Vagina (tissue), 2 donors: ENCODE measurements around the gene HIGD2A.
A peak's percentile ranks its signal among the peaks of the same experiment; 100 is the strongest.

Experiments
- CTCF ChIP-seq, 3 experiments: fragments of 450-650 bp in 2 of 3; fragments of 200-600 bp in 1 of 3; sonication (generic) in 1 of 3; IDR thresholded peaks; one replicate each; pipeline ENCODE4 v1.5.1; 2017 to 2019; ENCODE audit warnings: antibody characterized with exemption in 3 of 3, mild to moderate bottlenecking in 2 of 3, moderate library complexity in 2 of 3
- POLR2A ChIP-seq, 2 donors: fragments of 450-650 bp; IDR thresholded peaks; one replicate each; pipeline ENCODE4 v1.6.1; 2017; ENCODE audit warnings: antibody characterized with exemption in 2 of 2, mild to moderate bottlenecking in 2 of 2, moderate library complexity in 2 of 2
- POLR2AphosphoS5 ChIP-seq, 2 donors: sonication (generic); formaldehyde crosslinking; IDR thresholded peaks; one replicate each; pipeline ENCODE4 v1.9.0; 2017; ENCODE audit warnings: antibody characterized with exemption in 2 of 2, mild to moderate bottlenecking in 2 of 2, low read depth in 1 of 2; ENCODE audit not compliant: insufficient read depth in 1 of 2

GRCh38 chr5:176365351-176366231 lies 23.0 kb upstream of the HIGD2A start, which contains the start of gene ARL10:
- TF ChIP-seq CTCF (IDR thresholded peaks at IDR 0.05) (no peak), POLR2A (IDR thresholded peaks at IDR 0.05) (peak in 1 of 2 donors; percentile 26), POLR2AphosphoS5 (IDR thresholded peaks at IDR 0.05; ENCODE audit: insufficient read depth in 1 of 2, low read depth in 1 of 2) (peak in 1 of 2 donors; percentile 33)
